NOMO-1 treated with DMSO at 0.1 percent for 48 hours (cell line): Measurements from ENCODE around the gene CD209.
A peak's percentile ranks its signal among the peaks of the same experiment; 100 is the strongest.
"Not testable (repeated sequence)": the region's sequence is repeated elsewhere in the genome, so short reads cannot be mapped to it uniquely, and the experiment has no call there.

Experiments
- DNase-seq: peaks from one replicate; lab custom pipeline; 2025; ENCODE audit not compliant: unreplicated experiment; lab: John Stamatoyannopoulos, UW

Gene CD209

DNA sequence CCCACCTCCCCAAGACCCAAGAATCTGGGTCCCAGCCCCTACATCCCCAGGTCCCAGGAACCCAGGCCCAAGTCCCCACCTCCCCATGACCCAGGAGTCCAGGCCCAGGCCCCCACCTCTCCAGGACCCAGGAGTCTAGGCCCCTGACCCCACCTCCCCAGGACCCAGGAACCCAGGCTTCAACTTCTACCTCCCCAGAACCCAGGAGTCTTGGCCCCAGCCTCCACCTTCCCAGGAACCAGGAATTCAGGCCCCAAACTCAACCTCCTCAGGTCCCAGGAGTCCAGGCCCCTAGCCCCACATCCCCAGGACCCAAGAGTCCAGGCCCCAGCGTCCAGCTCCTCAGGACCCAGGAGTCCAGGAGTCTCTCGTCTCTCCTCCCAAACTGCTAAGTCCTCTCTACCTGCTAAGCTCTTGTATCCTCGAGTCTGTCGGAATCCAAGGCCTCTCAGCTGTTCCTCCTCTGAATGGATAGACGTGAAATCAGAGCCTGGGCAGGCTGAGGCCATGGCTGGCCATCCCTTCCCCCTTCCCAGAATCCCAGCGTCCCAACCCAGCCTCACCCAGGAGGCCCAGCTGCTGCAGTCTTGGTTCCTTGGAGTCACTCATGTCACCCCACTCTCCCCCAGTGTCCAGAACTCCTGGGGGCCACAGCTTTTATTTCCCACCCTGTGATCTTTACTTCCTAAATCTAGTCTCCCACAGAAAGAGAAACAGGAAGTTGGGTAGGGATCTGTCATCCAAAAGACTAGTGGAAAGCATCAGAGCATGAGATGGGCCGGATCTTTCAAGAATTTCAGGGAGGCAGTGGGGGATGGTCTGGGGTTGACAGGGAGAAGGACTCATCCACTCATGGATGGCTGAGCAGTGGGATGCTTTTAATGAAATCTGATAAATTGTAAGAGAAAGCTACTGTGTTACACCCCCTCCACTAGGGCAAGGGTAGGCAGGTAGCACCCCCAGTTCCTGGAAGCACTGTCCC lies at the start of gene CD209:
CD209 (minus strand) TSS at position 632 of the 982 bp plus-strand sequence; CDS start at position 609, 23 bp downstream.
- peak; percentile 17 for DNase-seq

- DNase-seq = no peak
Observed at GRCh38 chr19:7795555-7796161, 48.3 kb upstream of the CD209 start.

DNA sequence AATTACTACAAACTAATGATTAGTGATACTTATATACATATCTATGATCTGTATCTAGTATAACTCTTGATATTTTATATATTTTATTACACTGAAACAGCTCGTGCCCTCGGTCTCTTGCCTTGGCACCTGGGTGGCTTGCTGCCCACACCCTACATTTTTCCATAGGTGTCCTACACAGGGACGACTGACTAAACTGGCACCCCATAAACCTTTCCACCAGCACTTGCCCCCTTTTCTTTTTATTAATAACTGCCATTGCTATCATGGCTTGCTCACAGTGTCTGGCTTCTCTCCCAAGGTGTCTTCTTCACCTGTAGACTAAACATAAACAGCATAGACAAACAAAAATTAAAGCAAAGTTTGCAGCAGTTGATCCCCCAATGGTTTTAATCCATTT lies 46.2 kb upstream of the CD209 start:
- DNase-seq = no peak

DNA sequence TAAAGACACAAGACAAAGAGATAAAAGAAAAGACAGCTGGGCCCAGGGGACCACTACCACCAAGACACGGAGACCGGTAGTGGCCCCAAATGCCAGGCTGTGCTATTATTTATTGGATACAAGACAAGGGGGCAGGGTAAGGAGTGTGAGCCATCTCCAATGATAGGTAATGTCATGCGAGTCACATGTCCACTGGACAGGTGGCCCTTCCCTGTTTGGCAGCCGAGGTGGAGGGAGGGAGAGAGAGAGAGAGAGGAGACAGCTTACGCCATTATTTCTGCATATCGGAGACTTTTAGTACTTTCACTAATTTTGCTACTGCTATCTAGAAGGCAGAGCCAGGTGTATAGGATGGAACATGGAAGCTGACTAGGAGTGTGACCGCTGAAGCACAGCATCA lies 45.4 kb upstream of the CD209 start:
- DNase-seq = not testable (repeated sequence)

- DNase-seq = no peak
Observed at GRCh38 chr19:7792281-7792680, 44.9 kb upstream of the CD209 start.

DNA sequence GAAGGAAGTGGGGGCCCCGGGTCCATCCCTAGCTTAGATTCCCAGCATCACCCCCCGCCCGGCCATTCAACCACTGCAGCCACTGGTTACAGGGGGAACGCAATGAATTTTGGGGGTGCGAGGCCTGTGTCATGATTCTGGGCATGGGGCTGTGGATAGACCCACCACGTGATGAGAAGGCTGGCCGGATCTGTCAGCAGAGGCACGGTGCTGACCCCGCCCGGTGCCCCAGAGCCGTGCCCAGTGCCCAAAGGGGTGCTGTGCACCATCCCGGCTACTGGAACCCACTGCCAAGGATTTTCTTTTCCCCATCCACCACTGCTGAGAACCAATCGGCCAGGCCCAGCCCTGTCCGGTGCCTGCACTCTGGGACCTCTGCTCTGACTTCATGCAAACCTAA lies 43.1 kb upstream of the CD209 start:
- no peak for DNase-seq

- DNase-seq = no peak
Observed at GRCh38 chr19:7789447-7789846, 42.1 kb upstream of the CD209 start.

GRCh38 chr19:7788933-7789323 lies 41.6 kb upstream of the CD209 start:
- no peak for DNase-seq

GRCh38 chr19:7788178-7788932 lies 41.0 kb upstream of the CD209 start:
- no peak for DNase-seq

GRCh38 chr19:7787602-7788177 lies 40.4 kb upstream of the CD209 start:
- no peak for DNase-seq

DNA sequence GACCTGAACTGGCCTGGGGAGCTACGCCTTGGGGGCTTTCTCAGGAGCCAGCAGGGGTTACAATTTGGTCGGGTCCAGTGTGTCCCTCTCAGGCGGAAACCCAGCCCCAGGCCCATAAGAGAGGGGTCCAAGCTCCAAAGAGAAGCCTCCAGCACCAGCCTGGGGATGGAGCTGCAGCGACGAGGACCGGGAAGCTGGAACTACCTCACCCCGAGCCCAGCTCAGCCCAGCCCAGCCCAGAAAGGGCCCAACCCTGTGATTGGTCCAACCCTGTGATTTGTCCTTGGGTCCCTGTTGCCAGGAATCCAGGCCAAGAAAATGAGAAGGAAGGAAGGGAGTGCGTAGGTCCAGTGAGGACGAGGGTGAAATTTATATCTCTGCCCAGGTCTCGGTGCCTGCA lies 39.8 kb upstream of the CD209 start:
- no peak for DNase-seq

DNA sequence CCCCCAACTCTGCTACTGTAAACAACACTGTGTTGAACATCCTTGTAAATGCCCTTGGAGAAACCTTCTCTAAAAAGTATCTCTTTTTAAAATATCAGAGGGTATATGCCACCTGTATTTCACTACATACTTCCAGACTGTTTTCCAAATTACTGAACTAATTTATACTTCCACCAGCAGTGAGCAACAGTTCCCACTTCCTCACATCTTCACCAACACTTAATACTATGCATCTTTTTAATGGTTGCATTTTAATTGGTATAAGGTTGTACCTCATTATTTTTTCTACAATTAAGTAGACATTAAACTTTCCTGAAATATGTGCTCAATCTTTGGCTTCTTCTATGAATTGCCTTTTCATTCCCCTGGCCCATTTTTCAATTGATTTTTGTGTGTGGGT lies 37.5 kb upstream of the CD209 start:
- DNase-seq = no peak

DNA sequence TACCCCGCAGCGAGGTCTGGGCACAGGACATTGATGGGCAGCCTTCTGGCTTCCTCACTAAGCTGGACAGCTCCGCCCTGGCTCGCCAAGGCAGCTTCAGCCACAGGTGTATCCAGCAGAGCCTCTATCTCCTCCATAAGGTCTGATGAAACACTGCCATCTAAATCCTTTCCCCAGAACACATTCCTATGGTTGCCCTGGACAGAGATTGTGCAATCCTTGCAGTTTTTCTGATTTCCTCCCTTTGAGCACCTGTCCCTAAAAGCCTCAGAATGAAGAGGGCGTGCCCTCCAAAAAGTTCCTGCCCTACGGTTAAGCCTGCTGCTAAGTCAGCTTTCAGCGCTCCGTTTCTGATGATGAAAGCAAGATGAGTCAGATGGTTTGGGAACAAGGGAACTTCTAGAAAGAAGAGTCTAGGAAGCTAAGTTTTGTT lies 36.7 kb upstream of the CD209 start:
- peak; percentile 82 for DNase-seq

GRCh38 chr19:7781157-7781556 lies 33.8 kb upstream of the CD209 start:
- no peak for DNase-seq

GRCh38 chr19:7779631-7780486 lies 32.5 kb upstream of the CD209 start:
- no peak for DNase-seq

DNA sequence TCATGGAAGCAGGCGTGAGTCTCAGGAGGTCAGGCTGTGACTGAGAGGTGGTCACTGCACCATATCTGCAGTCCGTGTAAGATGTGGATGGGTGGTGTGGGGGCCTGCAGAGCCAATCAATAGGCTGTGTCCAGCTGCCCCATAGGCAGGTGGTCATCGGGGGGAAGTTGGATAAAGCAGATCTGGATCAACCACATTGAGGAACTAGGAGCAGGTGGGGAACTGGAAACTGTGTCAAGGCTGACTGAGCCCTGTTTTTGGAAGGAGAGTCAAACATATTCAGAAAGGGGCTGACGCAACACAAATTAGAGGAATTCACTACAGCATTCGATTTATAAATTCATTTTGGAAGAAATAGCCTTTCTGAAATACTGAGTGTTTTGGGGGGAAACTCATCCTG lies 30.7 kb upstream of the CD209 start:
- peak; percentile 60 for DNase-seq

GRCh38 chr19:7775761-7776160 lies 28.4 kb upstream of the CD209 start:
- no peak for DNase-seq

- DNase-seq = no peak
Observed at GRCh38 chr19:7773841-7774240, 26.5 kb upstream of the CD209 start.

DNA sequence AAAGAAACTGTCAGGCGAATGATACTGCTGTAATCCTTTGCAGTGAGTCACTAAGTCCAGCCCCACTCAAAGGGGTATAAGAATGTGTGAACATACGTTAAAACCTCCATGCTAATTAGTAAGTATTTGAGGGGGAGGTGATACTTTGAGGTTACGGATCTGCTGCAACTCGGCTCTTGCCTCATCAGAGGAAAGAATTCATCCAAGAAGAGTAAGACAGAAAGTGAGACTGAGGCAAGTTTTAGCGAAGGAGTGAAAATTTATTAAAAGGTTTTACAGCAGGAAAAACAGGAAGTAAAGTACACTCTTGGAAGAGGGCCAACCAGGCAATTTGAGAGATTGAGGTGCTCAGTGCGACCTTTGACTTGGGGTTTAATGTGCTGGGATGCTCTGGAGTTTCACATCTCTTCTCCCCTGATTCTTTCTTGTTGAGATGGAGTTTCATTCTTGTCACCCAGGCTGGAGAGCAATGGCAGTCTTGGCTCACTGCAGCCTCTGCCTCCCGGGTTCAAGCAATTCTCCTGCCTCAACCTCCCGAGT lies 25.5 kb upstream of the CD209 start:
- DNase-seq = peak; percentile 99

DNA sequence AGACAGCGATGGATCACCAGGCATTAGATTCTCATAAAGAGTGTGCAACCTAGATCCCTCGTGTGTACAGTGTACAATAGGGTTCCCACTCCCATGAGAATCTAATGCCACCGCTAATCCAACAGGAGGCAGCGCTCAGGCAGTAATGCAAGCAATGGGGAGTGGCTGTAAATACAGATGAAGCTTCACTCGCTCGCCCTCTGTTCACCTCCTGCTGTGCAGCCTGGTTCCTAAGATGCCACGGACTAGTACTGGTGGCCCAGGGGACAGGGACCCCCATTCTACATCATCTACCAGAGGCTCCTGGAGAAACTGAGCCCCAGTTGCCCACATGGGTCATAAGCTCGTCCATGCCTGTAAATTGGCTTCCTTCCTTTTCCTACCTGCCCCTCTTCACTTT lies 23.7 kb upstream of the CD209 start:
- no peak for DNase-seq
